Inferior parietal cortex (tissue), 1 donor: ENCODE measurements around the gene MGME1.

ENCODE experiments used
- DNase-seq: peaks from one replicate; pipeline ENCODE4 v3.0.0-alpha.2; 2016; ENCODE audit errors: extremely low spot score

Gene MGME1

GRCh38 chr20:17992847-17993513 lies 24.2 kb downstream of the MGME1 start:
- DNase-seq: no peak

- DNase-seq: no peak
Measured at GRCh38 chr20:17993546-17993945, 24.7 kb downstream of the MGME1 start.

GRCh38 chr20:17995967-17996819 lies 27.4 kb downstream of the MGME1 start:
- peak; percentile 82 for DNase-seq

GRCh38 chr20:17998446-17998845 lies 29.6 kb downstream of the MGME1 start:
- DNase-seq: no peak

- DNase-seq: no peak
Measured at GRCh38 chr20:17999566-17999965, 30.7 kb downstream of the MGME1 start.

- no peak for DNase-seq
Measured at GRCh38 chr20:18001131-18001921, 32.5 kb downstream of the MGME1 start.

- no peak for DNase-seq
Measured at GRCh38 chr20:18003897-18004296, 35.1 kb downstream of the MGME1 start.

- DNase-seq: no peak
Measured at GRCh38 chr20:18004384-18005031, 35.7 kb downstream of the MGME1 start.

- DNase-seq: no peak
Measured at GRCh38 chr20:18005170-18005989, 36.6 kb downstream of the MGME1 start.

GRCh38 chr20:18005990-18006364 lies 37.2 kb downstream of the MGME1 start:
- DNase-seq: no peak

GRCh38 chr20:18006684-18007083 lies 37.9 kb downstream of the MGME1 start:
- DNase-seq: no peak

- no peak for DNase-seq
Measured at GRCh38 chr20:18007534-18008292, 38.9 kb downstream of the MGME1 start.

- DNase-seq: no peak
Measured at GRCh38 chr20:18009116-18009515, 40.3 kb downstream of the MGME1 start.

- no peak for DNase-seq
Measured at GRCh38 chr20:18011482-18011881, 42.7 kb downstream of the MGME1 start.

GRCh38 chr20:18011951-18012645 lies 43.3 kb downstream of the MGME1 start:
- no peak for DNase-seq

- DNase-seq: no peak
Measured at GRCh38 chr20:18012901-18013300, 44.1 kb downstream of the MGME1 start.

- DNase-seq: no peak
Measured at GRCh38 chr20:18014411-18014810, 45.6 kb downstream of the MGME1 start.

GRCh38 chr20:18016772-18017171 lies 48.0 kb downstream of the MGME1 start:
- DNase-seq: no peak

- no peak for DNase-seq
Measured at GRCh38 chr20:18018100-18018499, 49.3 kb downstream of the MGME1 start.

GRCh38 chr20:18019068-18019467 lies 50.2 kb downstream of the MGME1 start:
- DNase-seq: no peak
